Measurements from ENCODE around the gene KIAA1614. TPM values are rescaled to one million over a fixed set of nuclear protein-coding genes. Genes with fewer than 3 reads are reported as not detected.

The KIAA1614 gene
- polyA plus RNA-seq, 1 donor (not counting 4 experiments of a cell fraction or from before 2014, with no cell fraction given), result 0.03 TPM

- Histone ChIP-seq H3K4me1 (ENCODE audit: control insufficient read depth, extremely low read depth, insufficient read depth, low read length) (no peaks in the 10 kb centered on the region), H2AFZ (ENCODE audit: control insufficient read depth, low read length) (no peak overlapping the region), H3K4me2 (ENCODE audit: control insufficient read depth, extremely low read depth, insufficient read depth, low read depth, low read length) (no peak overlapping the region), H3K4me3 (ENCODE audit: control insufficient read depth in 2 of 3, extremely low read depth in 1 of 3, insufficient read depth in 2 of 3, low read depth in 1 of 3, low read length in 3 of 3) (no peak overlapping the region), H4K20me1 (ENCODE audit: control insufficient read depth, extremely low read depth, insufficient read depth, low read length) (no peaks in the 10 kb centered on the region), H3K27ac (ENCODE audit: control insufficient read depth, insufficient read depth, low read length) (no peak overlapping the region), H3K9me1 (ENCODE audit: control insufficient read depth, extremely low read depth, insufficient read depth, low read length) (no peaks in the 10 kb centered on the region), H3K79me2 (ENCODE audit: control insufficient read depth, insufficient read depth, low read length) (no peaks in the 10 kb centered on the region), H3K9ac (ENCODE audit: control insufficient read depth, extremely low read depth, insufficient read depth, low read length) (no peak overlapping the region), H3K9me3 (ENCODE audit: control insufficient read depth, low read depth, low read length) (no peaks in the 10 kb centered on the region), H3K36me3 (ENCODE audit: control insufficient read depth in 2 of 2, extremely low read depth in 1 of 2, insufficient read depth in 2 of 2, low read length in 2 of 2) (peaks cover 0 to 3% of the 10 kb centered on the region in 2 experiments), H3K27me3 (ENCODE audit: control insufficient read depth, extremely low read depth, insufficient read depth, low read length) (no peaks in the 10 kb centered on the region)
- dilution Hi-C loops (cut with MboI; ENCODE audit: extremely low pct_ligation_motif_present, low sequenced_read_pairs), result no loop called here
- TF ChIP-seq CTCF (optimal IDR thresholded peaks at IDR 0.05 in 1 of 3, IDR thresholded peaks at IDR 0.05 in 1 of 3, conservative IDR thresholded peaks at IDR 0.05 in 1 of 3; ENCODE audit: extremely low read depth in 1 of 3, insufficient read depth in 2 of 3, low read length in 3 of 3), result no peak
- TF ChIP-seq EZH2 (IDR thresholded peaks at IDR 0.05; ENCODE audit: low read length), result no peak
- FAIRE-seq (no peak), DNase-seq (ENCODE audit: low read depth, low spot score) (no peak)
These were observed 20.0 kb upstream of the KIAA1614 start for GRCh38 chr1:180892675-180893074.

GRCh38 chr1:180893614-180894013, 19.1 kb upstream of the KIAA1614 start:
- no peak overlapping the region for H3K27ac ChIP-seq (ENCODE audit: control insufficient read depth, insufficient read depth, low read length)
- H3K4me3 ChIP-seq (ENCODE audit: control insufficient read depth in 2 of 3, extremely low read depth in 1 of 3, insufficient read depth in 2 of 3, low read depth in 1 of 3, low read length in 3 of 3), result no peak overlapping the region
- no peak for TF ChIP-seq CTCF (optimal IDR thresholded peaks at IDR 0.05 in 1 of 3, IDR thresholded peaks at IDR 0.05 in 1 of 3, conservative IDR thresholded peaks at IDR 0.05 in 1 of 3; ENCODE audit: extremely low read depth in 1 of 3, insufficient read depth in 2 of 3, low read length in 3 of 3)
- no peak for TF ChIP-seq EZH2 (IDR thresholded peaks at IDR 0.05; ENCODE audit: low read length)
- H2AFZ ChIP-seq (ENCODE audit: control insufficient read depth, low read length), result no peak overlapping the region
- peaks cover 0 to 3% of the 10 kb centered on the region in 2 experiments for H3K36me3 ChIP-seq (ENCODE audit: control insufficient read depth in 2 of 2, extremely low read depth in 1 of 2, insufficient read depth in 2 of 2, low read length in 2 of 2)
- H3K9me1 ChIP-seq (ENCODE audit: control insufficient read depth, extremely low read depth, insufficient read depth, low read length), result no peaks in the 10 kb centered on the region
- DNase-seq (ENCODE audit: low read depth, low spot score) (no peak), FAIRE-seq (no peak)
- dilution Hi-C loops (cut with MboI; ENCODE audit: extremely low pct_ligation_motif_present, low sequenced_read_pairs), result no loop called here
- no peak overlapping the region for H3K9ac ChIP-seq (ENCODE audit: control insufficient read depth, extremely low read depth, insufficient read depth, low read length)
- H4K20me1 ChIP-seq (ENCODE audit: control insufficient read depth, extremely low read depth, insufficient read depth, low read length), result no peaks in the 10 kb centered on the region
- H3K4me2 ChIP-seq (ENCODE audit: control insufficient read depth, extremely low read depth, insufficient read depth, low read depth, low read length), result no peak overlapping the region
- H3K9me3 ChIP-seq (ENCODE audit: control insufficient read depth, low read depth, low read length), result no peaks in the 10 kb centered on the region
- H3K4me1 ChIP-seq (ENCODE audit: control insufficient read depth, extremely low read depth, insufficient read depth, low read length), result no peaks in the 10 kb centered on the region
- H3K27me3 ChIP-seq (ENCODE audit: control insufficient read depth, extremely low read depth, insufficient read depth, low read length), result no peaks in the 10 kb centered on the region
- no peaks in the 10 kb centered on the region for H3K79me2 ChIP-seq (ENCODE audit: control insufficient read depth, insufficient read depth, low read length)
